AG08395 (cell line): ENCODE results near the gene EFCAB8.
"Not testable (repeated sequence)": the region's sequence is repeated elsewhere in the genome, so short reads cannot be mapped to it uniquely, and the experiment has no call there.

Experiments used
- DNase-seq: peaks from one replicate; pipeline ENCODE4 v3.0.0; 2012; ENCODE audit warnings: mixed read lengths, low spot score

Gene EFCAB8

DNA sequence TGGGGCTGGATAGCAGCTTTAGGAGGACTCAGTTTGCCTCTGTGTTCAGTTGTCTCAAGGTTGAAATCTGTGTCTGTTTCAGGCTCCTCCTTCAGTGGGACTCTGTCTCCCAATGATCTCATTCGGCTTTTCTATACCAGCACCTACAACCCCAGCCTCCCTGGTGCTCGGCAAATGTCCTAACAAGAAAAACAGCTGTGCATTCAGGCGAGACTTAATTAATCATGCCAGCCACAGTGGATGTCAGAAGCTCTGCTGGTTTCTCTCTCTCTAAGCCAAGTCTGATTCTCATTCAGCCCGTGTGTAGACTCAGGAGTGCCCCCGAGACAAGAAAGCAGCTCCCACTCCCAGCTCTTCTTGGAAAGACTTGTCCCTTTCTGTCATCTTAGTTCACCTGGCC, 98.7 kb downstream of the EFCAB8 start:
- DNase-seq: no peak

DNA sequence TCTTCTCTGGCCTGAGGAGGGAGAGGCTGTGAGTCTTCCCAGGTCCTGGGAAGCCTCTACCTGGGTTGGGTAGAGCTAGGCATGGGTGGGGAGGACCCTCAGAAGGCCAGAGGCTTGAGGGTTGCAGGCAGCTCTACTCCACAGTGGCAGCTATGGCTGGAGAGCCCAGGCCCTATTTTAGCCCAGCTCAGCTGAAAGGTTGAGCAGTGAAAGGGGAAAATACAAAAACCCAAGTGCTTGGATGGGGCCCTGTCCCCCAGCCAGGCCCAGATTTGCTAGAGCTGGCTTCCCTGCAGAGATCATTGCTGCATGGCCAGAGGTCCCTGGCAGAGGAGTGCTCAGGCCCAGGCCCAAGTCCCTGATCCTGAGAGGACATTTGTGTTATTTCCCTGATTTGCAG, 99.9 kb downstream of the EFCAB8 start:
- no peak for DNase-seq

DNA sequence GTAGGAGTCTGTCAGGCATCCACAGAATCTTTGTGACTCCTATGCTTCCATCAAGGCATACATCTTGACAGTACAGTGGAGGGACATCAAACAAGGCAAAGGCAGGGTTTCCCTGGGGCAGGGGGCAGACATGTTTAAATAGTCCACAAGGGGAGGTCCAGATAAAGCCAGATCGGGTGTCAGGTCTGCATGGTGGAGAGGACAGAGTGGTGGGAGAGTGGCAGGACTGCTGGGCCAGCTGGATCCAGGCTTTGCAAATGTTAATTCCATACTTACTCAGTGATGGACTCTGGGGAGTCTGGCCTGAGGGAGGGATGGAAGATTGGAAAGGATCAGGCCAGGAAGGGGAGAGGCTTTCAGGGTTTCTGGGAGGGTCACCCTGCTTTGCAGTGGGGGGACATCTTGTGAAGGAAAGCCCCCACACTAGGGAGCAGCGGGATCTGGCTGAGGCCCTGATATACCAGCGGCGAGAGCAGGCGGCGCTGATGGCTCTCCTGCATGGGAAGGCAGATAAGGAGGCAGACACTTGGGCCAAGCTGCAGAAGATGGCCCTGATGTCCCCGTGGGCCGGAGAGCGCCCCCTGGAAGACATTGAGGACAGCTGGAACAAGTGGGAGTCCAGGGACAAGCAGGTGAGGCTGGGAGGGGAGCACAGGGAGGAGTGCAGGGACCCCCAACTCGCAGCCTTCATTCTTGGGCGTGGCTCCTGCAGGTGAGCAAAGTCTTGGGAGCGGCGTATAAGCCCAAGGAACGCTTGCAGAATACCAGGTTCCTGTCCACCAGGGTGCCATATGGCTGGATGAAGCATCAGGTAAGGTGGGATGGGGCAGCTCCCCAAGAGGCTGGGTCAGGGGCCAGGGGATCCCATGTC, 100.9 kb downstream of the EFCAB8 start:
- no peak for DNase-seq

DNA sequence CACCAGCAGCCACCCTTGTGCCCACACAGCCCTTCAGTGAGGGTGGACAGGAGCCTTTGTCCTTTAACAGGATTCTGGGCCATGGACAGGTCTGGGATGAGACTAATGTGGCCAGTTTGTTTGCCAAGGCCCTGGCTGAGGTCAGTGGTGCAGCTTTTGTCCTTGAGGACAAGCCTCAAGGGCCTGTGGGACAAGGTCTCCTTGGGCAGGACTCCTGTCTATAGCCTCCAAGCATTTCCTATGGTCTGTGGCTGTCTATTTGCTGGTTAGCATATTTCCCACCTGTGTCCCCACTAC, 101.4 kb downstream of the EFCAB8 start:
- DNase-seq: no peak

DNA sequence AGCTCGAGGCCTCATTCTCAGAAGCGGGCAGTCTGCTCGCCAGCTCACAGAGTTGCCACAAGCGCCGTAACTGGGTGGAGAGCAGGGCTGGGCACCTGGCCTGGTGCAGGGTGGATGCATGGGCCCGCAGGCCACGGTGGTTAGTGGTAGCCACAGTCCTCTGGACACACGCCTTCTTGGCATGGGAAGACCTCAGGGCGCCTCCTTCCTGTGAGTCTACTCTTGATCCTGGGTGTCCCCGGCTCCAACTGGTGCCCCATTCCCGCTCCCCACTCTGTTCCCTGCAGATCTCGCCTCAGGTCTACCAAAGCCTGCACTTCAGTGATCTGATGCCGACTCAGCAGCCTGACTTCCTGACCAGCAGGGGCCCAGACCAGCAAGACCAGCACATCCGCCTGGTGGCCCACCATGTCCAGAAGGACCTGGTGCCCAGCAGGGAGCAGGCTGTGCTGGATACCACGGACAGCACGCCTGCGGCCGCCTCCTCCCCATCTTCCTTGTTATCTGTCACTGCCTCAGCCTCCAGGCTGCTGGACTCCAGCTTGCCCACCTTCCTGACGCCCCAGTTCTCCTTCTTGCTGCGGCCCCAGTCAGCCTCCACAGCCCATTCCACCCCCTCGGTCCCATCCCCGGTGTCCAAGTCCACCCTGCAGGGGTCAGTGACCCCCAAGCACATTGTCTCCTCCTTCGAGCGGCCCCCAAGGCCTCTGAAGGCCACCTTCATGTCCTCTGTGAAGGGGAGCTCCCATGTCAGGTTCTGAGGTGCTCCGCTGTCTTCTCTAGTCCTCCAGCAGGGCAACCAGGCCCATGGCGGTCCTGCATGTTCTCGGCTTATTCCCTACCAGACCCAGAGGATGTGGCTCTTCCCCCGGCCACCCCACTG, 102.4 kb downstream of the EFCAB8 start:
- DNase-seq: no peak

DNA sequence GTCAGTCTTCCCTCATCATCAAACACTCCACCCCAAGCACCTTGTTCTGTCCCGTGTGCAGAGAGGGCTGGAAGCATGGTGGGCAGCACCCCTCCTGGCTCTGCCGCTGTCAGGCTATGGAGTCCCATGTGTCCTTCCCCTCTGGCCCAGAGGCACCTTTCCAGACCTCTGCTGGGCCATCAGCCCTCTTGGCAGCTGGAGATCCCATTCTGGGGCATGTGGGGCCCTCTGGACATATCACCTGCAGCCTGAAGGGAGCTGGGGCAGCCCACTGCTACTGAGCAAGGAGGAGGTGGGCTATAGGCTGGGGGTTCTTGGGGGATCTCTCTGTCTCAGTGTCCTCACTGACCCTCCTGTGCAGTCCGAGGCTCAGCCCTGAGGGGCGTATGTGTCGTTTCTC, 103.3 kb downstream of the EFCAB8 start:
- no peak for DNase-seq

DNA sequence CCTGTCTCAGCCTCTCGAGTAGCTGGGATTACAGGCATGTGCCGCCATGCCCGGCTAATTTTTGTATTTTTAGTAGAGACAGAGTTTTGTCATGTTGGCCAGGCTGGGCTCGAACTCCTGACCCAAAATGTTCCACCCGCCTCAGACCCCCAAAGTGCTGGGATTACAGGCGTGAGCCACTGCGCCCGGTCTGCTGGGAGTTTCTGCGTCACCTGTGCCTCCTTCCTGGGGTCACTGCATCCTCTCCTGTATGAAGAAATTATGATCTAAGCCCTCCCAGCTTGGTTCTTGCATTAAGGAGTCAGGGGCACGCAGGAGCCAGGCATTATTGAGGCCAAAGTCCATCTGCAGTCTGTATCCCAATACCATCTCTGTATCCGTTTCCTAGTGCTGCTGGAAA, 103.9 kb downstream of the EFCAB8 start:
- DNase-seq: not testable (repeated sequence)

DNA sequence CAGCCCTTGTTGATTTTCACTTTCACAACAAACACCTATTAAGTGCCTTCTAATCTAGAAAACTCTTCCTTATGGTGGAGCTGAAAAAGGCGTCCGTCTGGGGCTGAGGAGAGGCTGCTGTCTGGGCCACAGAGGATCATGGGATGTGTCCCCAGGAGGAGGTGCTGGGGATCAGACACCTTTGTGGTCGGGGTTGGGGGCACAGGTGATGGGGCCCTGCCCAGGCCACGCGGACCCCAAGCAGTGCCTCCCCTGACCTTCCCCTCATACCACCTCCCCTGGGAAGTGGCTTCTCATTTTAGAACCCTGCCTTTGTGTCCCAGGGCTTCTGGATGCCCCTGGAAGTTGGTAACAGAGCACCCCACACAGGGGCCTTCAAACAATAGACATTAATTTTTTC, 104.5 kb downstream of the EFCAB8 start:
- DNase-seq: no peak

DNA sequence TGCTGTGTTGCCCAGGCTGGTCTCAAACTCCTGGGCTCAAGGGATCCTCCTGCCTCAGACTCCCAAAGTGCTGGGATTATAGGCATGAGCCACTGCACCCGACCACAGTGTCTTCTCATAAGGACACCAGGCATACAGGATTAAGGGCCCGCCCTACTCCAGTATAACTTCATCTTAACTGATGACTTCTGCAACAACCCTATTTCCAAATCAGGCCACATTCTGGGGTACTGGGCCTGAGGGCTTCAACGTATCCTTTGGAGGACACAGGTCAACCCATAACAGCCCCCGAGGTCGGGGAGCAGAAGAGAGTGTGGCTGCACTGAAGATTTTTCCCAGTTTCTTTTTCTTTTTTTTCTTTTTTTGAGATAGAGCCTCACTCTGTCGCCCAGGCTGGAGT, 105.9 kb downstream of the EFCAB8 start:
- DNase-seq: no peak

DNA sequence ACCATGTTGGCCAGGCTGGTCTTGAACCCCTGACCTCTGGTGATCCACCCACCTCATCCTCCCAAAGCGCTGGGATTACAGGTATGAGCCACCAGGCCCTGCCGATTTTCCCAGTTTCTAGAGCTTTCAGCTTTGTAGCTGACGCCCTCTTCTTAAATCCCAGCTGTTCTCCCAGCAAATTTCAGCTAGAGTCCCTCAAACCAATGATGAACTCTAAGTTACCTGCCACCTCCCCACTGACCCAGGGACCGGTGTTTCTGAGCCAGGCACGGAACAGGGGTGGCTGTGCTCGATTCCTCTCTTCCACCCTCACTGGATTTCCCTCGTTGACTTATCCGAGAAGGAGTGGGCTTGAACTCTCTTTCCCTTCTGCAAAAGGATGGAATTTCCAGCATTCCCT, 106.4 kb downstream of the EFCAB8 start:
- DNase-seq: no peak

DNA sequence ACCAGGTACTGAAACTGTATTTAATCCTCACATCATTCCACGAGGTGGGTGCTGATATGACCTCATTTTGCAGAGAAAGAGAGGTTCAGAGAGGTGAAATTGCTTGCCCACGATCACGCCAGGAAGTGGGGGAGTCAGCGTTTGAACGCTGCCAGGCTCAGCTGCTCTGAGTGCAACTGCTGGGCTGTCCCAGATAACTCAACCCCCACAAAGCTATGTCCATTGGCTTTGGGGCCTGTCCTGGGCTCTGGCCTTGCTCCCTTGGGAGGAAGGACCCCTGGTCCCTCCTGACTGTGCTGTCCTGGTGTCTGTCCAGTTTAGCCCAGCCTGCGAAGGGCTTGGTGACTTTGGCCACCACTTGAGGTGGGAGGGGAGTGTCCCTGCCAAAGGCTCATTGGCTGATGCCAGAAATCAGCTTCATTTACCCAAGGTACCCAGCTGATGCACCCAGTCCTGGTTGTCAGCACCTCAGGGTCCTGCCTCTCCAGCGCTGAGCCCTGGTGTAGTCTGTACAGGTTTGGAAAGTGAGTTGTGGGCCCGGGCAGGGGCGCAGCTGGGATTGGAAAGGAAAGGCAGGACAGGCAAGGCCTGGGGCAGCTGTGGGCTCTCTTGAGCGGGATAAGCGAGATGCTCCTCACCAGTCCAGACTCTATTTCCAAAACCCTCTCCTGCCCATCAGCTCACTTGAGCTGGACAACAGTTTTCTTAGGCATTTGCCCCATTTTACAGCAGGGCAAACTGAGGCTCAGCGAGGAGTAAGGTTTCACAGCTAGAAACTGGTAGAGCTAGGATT, 107.1 kb downstream of the EFCAB8 start:
- DNase-seq: no peak

DNA sequence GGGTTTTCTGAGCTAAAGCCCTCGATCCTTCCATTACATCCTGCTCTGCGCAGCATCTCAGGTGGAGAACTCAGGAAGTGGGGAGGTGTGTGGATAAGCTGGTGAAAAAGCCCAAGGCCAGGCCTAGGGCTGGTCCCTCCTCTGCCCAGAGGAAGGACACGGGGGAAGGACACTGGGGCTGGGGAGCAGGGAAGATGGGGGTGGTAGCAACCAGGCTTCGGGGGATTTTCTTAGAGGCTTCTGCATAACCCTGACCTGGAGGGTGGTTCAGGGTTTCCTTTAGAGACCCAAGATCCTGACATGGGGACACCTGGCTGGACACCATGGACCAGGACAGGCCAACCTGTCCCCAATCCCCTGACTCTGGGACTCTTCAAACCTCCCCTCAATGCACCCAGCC, 107.7 kb downstream of the EFCAB8 start:
- no peak for DNase-seq

DNA sequence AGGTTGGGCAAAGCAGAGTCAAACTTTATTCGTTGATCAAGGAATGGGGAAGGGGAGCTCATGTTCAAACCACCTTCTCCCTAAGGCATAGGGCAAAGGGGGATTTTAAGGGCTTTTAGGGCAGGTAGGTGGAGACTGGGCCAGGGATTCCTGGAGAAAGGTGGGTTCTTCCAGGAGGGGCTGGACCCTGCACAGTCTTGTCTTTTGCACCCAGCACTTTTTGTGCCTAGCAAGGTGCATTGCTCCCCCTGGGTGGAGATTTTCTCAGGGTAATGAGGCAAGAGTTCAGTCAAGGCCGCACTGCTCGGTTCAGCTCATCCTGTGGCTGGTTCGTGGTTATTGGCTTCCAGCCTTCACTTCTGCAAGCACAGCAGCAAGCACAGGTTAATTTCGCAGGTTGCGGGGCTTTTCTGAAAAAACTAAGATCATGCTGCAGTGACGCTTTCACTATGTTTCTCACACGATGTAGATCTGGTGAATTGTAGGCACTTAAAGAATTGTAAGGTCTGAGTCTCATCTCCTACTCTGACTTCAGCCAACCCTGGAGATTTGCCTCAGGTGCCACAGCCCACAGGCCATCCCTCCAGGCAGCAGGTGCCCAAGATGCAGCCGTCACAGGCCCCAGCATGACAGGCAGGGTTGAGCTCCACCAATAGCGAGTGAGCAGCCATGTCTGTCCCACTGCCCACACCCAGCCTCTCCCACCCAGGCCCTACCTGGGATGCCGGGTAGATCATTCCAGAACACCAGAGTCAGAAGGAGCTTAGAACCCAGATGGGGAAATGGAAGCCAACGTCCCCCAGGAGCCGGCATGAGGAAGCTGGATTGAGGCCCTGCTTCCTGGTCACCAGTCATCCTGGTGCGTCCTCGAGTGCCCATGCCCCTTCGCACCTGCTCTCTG, 108.4 kb downstream of the EFCAB8 start:
- DNase-seq: no peak

DNA sequence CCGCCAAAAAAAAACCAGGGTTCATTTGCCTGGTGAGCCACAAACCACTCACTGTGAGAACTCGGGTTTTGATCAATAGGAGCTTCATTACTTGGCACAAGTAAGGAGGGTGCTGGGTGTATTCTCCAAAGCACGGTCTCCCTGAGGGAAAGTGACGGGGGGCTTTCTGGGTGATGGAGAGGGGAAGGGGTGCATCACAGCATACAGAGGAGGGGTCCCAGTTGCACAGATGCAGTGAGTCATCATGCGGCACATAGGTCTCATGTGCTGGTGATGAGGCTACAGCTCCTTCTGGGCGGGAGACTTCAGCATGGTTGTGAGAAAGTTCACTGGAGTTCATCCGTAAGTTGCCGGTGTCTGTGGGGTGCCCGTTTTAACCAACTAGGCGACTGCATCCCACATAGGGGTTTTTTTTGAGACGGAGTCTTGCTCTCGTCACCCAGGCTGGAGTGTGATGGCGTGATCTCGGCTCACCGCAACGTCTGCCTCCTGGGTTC, 109.3 kb downstream of the EFCAB8 start:
- DNase-seq: no peak

DNA sequence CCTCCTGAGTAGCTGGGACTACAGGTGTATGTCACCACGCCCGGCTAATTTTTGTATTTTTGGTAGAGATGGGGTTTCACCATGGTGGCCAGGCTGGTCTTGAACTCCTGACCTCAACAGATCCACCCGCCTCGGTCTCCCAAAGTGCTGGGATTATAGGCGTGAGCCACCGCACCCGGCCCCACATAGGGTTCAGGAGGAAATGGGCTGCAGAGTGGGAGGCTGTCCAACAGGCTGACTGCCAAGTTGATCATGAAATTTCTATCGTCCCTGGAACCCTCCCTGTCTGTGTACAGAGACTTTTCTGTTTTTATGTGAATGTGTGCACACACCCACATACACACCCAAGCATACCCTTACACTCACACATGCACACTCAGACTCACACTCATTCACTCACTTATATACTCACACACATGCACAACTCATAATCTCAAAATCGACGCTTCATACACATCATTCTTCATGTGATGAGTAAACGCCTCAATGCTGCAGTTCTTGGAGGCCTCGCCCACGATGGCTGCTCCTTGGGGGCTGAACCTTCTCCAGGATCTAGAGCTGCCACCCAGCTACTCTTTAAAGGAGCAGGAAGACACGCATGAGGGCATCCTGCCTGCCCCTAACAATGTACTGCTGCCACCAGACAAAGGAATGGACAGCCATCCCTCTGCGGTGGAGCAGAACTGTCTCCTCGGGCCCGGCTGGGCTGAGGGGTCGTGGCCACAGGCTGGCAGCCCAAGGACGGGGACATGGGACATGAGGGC, 109.9 kb downstream of the EFCAB8 start:
- DNase-seq: no peak

DNA sequence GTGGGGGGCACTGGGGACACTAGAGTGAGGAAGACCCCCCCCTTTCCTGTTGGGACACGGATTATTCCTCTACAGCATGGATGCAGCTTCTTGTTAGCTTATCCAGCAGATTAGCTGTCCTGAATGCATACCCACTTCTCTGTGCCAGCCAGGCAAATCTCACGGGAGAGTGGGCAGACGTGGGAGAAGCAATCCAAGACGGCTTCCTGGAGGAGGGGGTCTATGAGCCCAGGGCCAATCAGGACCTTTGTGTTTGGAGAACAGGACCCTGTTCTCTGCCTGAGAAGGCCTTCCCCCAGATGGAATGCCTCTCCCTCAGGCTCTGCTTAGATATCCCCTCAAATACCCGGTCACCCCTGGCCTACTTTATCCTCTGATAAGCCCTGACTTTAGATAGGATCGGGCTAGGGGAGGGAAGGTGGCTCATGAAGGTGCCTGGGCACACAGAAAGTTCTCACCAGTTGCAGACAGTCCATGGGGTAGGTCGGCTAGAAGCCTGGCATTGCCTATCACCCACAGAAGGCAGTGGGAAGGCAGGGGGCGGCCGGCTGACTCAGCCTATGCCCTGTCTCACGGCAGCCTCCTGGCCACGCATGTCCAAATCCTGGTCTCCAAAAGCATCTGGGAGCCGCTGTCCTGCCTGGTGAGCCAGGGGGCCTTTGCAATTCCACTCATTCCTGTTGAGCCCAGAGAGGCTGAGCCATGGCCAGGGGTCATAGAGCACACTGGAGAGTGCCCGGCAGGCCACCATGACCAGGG, 110.8 kb downstream of the EFCAB8 start:
- DNase-seq: no peak

DNA sequence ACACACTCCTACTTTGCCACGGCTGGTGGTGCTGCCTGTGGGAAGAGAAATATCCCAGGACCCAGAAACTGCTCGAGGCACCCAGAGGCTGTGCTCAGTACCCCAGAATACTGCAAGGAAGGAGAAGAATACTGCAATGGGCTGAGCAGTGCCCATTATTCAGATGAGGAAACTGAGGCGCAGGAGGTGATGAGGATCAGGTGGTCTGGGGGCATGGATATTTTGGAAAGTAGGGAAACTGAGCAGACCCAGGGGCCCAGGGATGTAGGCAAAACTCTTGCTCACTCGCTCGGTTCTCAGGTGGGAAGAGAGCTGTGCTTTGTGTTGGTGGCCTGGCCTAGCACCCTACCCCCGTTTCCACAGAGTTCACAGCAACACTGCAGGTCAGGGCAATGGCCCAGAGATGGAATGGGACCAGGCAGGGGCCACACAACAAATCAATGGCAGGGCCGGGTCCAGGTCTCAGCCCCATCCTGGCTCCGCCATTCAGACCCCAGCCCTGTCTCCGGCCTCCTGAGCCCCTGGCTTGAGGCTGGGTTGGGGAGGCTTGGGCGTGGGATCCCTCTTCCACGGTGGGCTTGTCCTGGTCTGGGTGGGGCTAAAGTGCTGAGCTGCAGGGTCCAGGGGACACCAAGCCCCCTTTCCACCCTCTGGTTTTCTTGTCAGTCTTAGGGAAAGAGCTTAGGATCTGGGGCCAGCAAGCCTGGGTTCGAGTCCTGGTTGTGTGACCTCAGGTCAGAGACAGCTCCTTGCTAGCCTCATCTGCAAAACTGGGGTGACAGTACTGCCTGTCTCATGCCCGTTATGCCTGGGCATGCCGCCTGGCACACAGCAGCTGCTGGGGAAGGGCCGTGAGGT, 111.6 kb downstream of the EFCAB8 start:
- DNase-seq: no peak

DNA sequence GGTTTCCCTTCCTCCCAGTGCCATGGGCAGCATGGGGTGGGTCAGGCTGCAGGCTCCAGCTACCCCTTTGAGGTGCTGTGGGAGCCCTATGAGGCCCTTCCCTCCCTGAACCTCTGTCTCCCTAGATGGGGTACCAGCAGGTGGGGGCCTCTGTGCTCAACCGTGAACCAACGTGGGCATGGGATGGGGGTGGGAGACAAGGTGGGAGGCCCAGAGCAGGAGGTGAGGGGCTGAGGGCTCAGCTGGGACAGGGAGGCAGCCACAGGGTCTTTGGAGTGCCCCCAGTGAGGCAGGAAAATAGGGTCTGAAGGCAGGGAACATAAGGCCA, 112.2 kb downstream of the EFCAB8 start:
- DNase-seq: no peak

DNA sequence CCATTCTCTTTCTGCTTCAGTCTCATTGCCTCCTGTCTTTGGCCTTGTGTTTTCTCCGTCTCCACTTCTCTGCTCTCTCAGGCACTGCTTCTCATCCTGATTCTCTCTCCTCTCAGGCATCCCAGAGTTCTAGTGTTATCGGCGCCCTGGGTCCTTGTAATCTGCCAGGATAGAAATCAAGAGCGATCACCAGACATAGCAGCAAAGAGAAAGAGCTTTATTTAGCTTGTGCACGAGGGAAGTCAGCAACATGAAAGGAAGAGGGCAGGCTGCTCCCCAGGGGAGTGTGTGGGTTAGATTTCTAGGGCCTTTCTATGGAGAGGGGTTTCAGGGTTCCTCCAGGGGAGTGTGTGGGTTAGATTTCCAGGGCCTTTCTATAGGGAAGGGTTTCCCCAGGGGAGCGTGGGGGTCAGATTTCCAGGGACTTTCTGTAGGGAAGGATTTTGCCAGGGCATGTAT, 113.0 kb downstream of the EFCAB8 start:
- DNase-seq: no peak
